Suprapubic skin (tissue), 3 donors: ENCODE data around the gene PIP5KL1.

ENCODE experiments used
- POLR2AphosphoS5 ChIP-seq, 3 donors: sonication (generic); formaldehyde crosslinking; IDR thresholded peaks; one replicate each; pipeline ENCODE4 v1.6.1; 2017; ENCODE audit warnings: antibody characterized with exemption in 3 of 3
- TF ChIP-seq, protein P1 (sequence below), 2 donors: fragments of 200-600 bp in 1 of 2; fragments of 450-650 bp in 1 of 2; sonication (generic) in 1 of 2; IDR thresholded peaks; one replicate each; pipeline ENCODE4 v1.5.1; 2016 to 2019; ENCODE audit warnings: antibody characterized with exemption in 2 of 2, mild to moderate bottlenecking in 1 of 2, moderate library complexity in 1 of 2

DNA sequence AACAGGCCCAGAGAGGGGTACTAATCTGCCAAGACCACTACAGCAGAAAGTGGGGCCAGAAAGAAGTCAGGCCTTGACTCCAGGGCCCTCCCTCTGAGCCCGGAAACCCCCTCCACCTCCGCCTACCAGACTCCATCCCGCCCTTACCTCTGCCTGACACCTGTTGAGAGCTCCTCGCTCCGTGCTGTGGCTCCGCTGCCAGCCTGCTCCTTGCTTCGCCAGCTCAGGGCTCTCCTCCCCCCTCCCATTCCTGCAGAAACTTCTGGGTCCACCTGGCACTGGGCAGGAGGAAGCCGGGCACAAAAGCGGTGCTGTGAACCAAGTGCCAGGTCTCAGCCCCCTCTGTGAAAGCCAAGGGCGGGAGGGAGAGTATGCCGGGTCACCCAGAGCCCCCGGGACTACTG, 24.8 kb downstream of the PIP5KL1 start:
- TF ChIP-seq, protein P1, sequence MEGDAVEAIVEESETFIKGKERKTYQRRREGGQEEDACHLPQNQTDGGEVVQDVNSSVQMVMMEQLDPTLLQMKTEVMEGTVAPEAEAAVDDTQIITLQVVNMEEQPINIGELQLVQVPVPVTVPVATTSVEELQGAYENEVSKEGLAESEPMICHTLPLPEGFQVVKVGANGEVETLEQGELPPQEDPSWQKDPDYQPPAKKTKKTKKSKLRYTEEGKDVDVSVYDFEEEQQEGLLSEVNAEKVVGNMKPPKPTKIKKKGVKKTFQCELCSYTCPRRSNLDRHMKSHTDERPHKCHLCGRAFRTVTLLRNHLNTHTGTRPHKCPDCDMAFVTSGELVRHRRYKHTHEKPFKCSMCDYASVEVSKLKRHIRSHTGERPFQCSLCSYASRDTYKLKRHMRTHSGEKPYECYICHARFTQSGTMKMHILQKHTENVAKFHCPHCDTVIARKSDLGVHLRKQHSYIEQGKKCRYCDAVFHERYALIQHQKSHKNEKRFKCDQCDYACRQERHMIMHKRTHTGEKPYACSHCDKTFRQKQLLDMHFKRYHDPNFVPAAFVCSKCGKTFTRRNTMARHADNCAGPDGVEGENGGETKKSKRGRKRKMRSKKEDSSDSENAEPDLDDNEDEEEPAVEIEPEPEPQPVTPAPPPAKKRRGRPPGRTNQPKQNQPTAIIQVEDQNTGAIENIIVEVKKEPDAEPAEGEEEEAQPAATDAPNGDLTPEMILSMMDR (IDR thresholded peaks at IDR 0.05) = no peak
- no peak for TF ChIP-seq POLR2AphosphoS5 (IDR thresholded peaks at IDR 0.05)
